Neural progenitor cell (in vitro differentiated cells): ENCODE measurements around the gene PKHD1.

Experiments
- EZH2 ChIP-seq: fragments of 200-600 bp; sonication (generic); IDR thresholded peaks from 2 replicates; pipeline ENCODE4 v1.6.1; 2017; ENCODE audit warnings: antibody characterized with exemption, mild to moderate bottlenecking, moderate library complexity
- TF ChIP-seq, protein P1 (sequence below): fragments of 200-600 bp; sonication (generic); IDR thresholded peaks from 2 replicates; pipeline ENCODE4 v1.5.1; 2017; ENCODE audit warnings: antibody characterized with exemption, mild to moderate bottlenecking

DNA sequence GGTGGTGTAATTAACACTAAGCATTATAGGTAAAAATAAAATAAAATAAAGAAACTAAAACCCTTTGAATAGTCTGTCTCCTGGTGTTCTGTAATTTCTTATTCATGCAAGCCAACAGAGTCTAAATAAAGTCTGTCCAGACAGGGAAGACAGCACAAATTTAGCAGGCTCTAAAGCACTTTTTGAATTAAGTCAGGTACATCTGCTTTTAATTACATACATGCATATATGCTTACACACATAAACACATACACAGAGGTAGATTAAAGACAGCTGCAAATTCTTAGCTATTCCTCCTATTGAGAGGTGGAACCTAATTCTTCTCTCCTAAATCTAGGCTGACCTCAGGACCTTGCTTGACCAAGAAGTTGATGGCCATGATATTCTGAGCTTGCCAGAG, 262.5 kb downstream of the PKHD1 start:
- TF ChIP-seq, protein P1, sequence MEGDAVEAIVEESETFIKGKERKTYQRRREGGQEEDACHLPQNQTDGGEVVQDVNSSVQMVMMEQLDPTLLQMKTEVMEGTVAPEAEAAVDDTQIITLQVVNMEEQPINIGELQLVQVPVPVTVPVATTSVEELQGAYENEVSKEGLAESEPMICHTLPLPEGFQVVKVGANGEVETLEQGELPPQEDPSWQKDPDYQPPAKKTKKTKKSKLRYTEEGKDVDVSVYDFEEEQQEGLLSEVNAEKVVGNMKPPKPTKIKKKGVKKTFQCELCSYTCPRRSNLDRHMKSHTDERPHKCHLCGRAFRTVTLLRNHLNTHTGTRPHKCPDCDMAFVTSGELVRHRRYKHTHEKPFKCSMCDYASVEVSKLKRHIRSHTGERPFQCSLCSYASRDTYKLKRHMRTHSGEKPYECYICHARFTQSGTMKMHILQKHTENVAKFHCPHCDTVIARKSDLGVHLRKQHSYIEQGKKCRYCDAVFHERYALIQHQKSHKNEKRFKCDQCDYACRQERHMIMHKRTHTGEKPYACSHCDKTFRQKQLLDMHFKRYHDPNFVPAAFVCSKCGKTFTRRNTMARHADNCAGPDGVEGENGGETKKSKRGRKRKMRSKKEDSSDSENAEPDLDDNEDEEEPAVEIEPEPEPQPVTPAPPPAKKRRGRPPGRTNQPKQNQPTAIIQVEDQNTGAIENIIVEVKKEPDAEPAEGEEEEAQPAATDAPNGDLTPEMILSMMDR, result no peak
- no peak for TF ChIP-seq EZH2
